GM23338 (cell line): Measurements from ENCODE around the gene CDC14B. TPM values are rescaled to one million over a fixed set of nuclear protein-coding genes. Genes with fewer than 3 reads are reported as not detected.

Source experiments
- ATAC-seq: fragments of 200-7000 bp; cut with Tn5 transposase; 3 replicates; pipeline ENCODE4 v1.9.1; 2020
- DNase-seq: peaks from one replicate; pipeline ENCODE4 v3.0.0-alpha.2; 2015; ENCODE audit warnings: low spot score
- H2AFZ ChIP-seq: fragments of 200-600 bp; sonication (generic); 2 replicates; pipeline ENCODE4 v1.8.0; 2016; ENCODE audit warnings: antibody characterized with exemption, mild to moderate bottlenecking, moderate library complexity
- H3F3A ChIP-seq: fragments of 200-600 bp; sonication (generic); replicated peaks from 2 replicates; pipeline ENCODE4 v1.8.0; 2017; ENCODE audit warnings: antibody characterized with exemption, mixed run types, low read depth
- H3K27ac ChIP-seq: fragments of 200-600 bp; sonication (generic); 2 replicates; pipeline ENCODE4 v1.6.1; 2016; ENCODE audit warnings: low read depth
- H3K27me3 ChIP-seq: fragments of 200-600 bp; sonication (generic); 2 replicates; pipeline ENCODE4 v1.8.0; 2016; ENCODE audit warnings: mild to moderate bottlenecking, mixed run types, moderate library complexity; ENCODE audit not compliant: insufficient read depth
- H3K36me3 ChIP-seq: fragments of 200-600 bp; sonication (generic); 2 replicates; pipeline ENCODE4 v1.8.0; 2016; ENCODE audit warnings: mild to moderate bottlenecking; ENCODE audit not compliant: insufficient read depth
- H3K4me1 ChIP-seq: fragments of 200-600 bp; sonication (generic); 2 replicates; pipeline ENCODE4 v1.8.0; 2016; ENCODE audit warnings: mild to moderate bottlenecking, moderate library complexity; ENCODE audit not compliant: insufficient read depth
- H3K4me2 ChIP-seq: fragments of 200-600 bp; sonication (generic); 2 replicates; pipeline ENCODE4 v1.7.1; 2017; ENCODE audit warnings: mixed run types
- H3K4me3 ChIP-seq: fragments of 200-600 bp; sonication (generic); 2 replicates; pipeline ENCODE4 v1.6.1; 2016; ENCODE audit warnings: mixed run types
- H3K79me2 ChIP-seq: fragments of 200-600 bp; sonication (generic); replicated peaks from 2 replicates; pipeline ENCODE4 v1.8.0; 2017; ENCODE audit warnings: mild to moderate bottlenecking; ENCODE audit not compliant: insufficient read depth
- H3K9me2 ChIP-seq: fragments of 200-600 bp; sonication (generic); 2 replicates; pipeline ENCODE4 v1.8.0; 2017; ENCODE audit not compliant: insufficient read depth
- H4K20me1 ChIP-seq: fragments of 200-600 bp; sonication (generic); replicated peaks from 2 replicates; pipeline ENCODE4 v1.8.0; 2017; ENCODE audit warnings: mild to moderate bottlenecking; ENCODE audit not compliant: insufficient read depth
- H3K27ac Mint-ChIP-seq: 2 replicates; pipeline ENCODE4 v1.8.0; 2020; ENCODE audit warnings: inconsistent platforms, mild to moderate bottlenecking, moderate library complexity, mixed read lengths
- H3K27me3 Mint-ChIP-seq: 3 replicates; pipeline ENCODE4 v1.8.0; 2022; ENCODE audit warnings: low read depth, mild to moderate bottlenecking, moderate library complexity, mixed read lengths, inconsistent platforms; ENCODE audit not compliant: insufficient read depth, poor library complexity
- H3K36me3 Mint-ChIP-seq: 3 replicates; pipeline ENCODE4 v1.8.0; 2021; ENCODE audit warnings: low read depth, mild to moderate bottlenecking, inconsistent platforms, moderate library complexity, mixed read lengths
- H3K4me1 Mint-ChIP-seq: 3 replicates; pipeline ENCODE4 v1.8.0; 2020; ENCODE audit warnings: mild to moderate bottlenecking, inconsistent platforms, mixed read lengths
- H3K4me3 Mint-ChIP-seq: 3 replicates; pipeline ENCODE4 v1.8.0; 2021; ENCODE audit warnings: moderate library complexity, mild to moderate bottlenecking, inconsistent platforms, mixed read lengths
- H3K9me3 Mint-ChIP-seq: 3 replicates; pipeline ENCODE4 v1.8.0; 2020; ENCODE audit warnings: moderate library complexity, mild to moderate bottlenecking, inconsistent platforms, mixed read lengths
- EZH2 ChIP-seq: fragments of 200-600 bp; sonication (generic); IDR thresholded peaks from one replicate; pipeline ENCODE4 v1.8.0; 2017; ENCODE audit warnings: antibody characterized with exemption, mild to moderate bottlenecking, low read depth; ENCODE audit not compliant: unreplicated experiment
- EZH2phosphoT487 ChIP-seq: fragments of 200-600 bp; sonication (generic); IDR thresholded peaks from one replicate; pipeline ENCODE4 v1.8.1; 2018; ENCODE audit warnings: antibody characterized with exemption; ENCODE audit not compliant: unreplicated experiment
- JUNB ChIP-seq: IDR thresholded peaks from one replicate; pipeline ENCODE4 v1.6.1; 2016; ENCODE audit warnings: antibody characterized with exemption; ENCODE audit not compliant: unreplicated experiment
- NANOG ChIP-seq: IDR thresholded peaks from 2 replicates; pipeline ENCODE4 v1.6.1; 2016; ENCODE audit warnings: antibody characterized with exemption, borderline replicate concordance
- STAT1 ChIP-seq: IDR thresholded peaks from one replicate; pipeline ENCODE4 v1.6.1; 2016; ENCODE audit warnings: antibody characterized with exemption; ENCODE audit not compliant: unreplicated experiment
- ZNF114 ChIP-seq: fragments of 250-450 bp; sonication (Bioruptor Pico); IDR thresholded peaks from 2 replicates; pipeline ENCODE4 v1.5.0; 2020; ENCODE audit warnings: mild to moderate bottlenecking, moderate library complexity
- ZNF331 ChIP-seq: fragments of 250-450 bp; sonication (Bioruptor Pico); IDR thresholded peaks from 2 replicates; pipeline ENCODE4 v1.5.0; 2020; ENCODE audit warnings: low read depth, mild to moderate bottlenecking, moderate library complexity
- polyA plus RNA-seq: library from polyadenylated mRNA; unstranded; fragments of >200 nt; fragmentation: Nextera tagmentation; extraction: Ambion mirVana; gene quantifications from 2 replicates; pipeline ENCODE4 v1.2.1, GENCODE V29; 2016
- total RNA-seq: library from RNA; depleted of rRNA; stranded (reverse); fragments of >200 nt; shearing (Covaris generic); gene quantifications from 2 replicates; pipeline ENCODE4 v1.2.3, GENCODE V29; 2014
- TF ChIP-seq, protein P1 (sequence below): IDR thresholded peaks from 2 replicates; pipeline ENCODE4 v1.6.1; 2016; ENCODE audit warnings: antibody characterized with exemption
- TF ChIP-seq, protein P2 (sequence below), 2 experiments: fragments of 200-600 bp in 1 of 2; sonication (generic) in 1 of 2; conservative IDR thresholded peaks; 2 replicates each; pipeline versions ENCODE4 v1.5.1 to v1.6.1; 2016 to 2017; ENCODE audit warnings: antibody characterized with exemption in 2 of 2, low read depth in 2 of 2, mild to moderate bottlenecking in 2 of 2, moderate library complexity in 1 of 2
- TF ChIP-seq, protein P3 (sequence below): fragments of 250-450 bp; sonication (Bioruptor Pico); IDR thresholded peaks from 2 replicates; pipeline ENCODE4 v1.5.0; 2020; ENCODE audit warnings: mild to moderate bottlenecking, moderate library complexity

Gene CDC14B
- total and polyA plus RNA-seq, 2 experiments from 2014 or later, result 12.2 to 52.1 TPM

DNA sequence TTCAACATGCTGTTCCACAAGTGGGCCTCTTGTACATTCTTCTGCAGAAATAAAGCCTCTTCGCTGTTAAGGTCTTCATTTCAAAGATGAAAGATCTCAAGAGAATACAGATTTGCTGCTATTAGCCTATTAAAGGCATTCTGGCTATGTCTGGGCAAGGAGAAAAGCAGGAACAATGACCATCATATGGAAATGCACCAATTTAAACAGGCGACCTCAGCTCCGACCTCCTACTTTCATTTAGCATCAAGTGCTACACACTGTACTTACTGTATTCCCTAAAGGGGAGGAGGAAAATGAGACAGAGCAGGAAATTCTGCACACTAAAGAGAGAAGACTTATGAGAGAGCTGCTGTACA, 104.9 kb downstream of the CDC14B start:
- Mint-ChIP-seq H3K36me3 (peaks cover 37% of the 10 kb centered on the region), H3K9me3 (no peaks in the 10 kb centered on the region), H3K27ac (no peak overlapping the region), H3K27me3 (peaks cover 2% of the 10 kb centered on the region), H3K4me1 (peaks cover 5% of the 10 kb centered on the region), H3K4me3 (no peak overlapping the region)
- no peaks in the 10 kb centered on the region for H4K20me1 ChIP-seq
- no peak overlapping the region for H3K27ac ChIP-seq
- H3K36me3 ChIP-seq, result 0 out of 2 replicates have a peak, but pooled peaks cover 2% of the 10 kb centered on the region
- no peaks in the 10 kb centered on the region for H3K79me2 ChIP-seq
- no peak for ATAC-seq
- H3K4me1 ChIP-seq, result peaks cover 11% of the 10 kb centered on the region; the same call in 1 of the 2 replicates
- no peak overlapping the region for H2AFZ ChIP-seq
- no peak overlapping the region for H3K4me3 ChIP-seq
- no peak overlapping the region for H3K4me2 ChIP-seq
- no peak for TF ChIP-seq EZH2
- TF ChIP-seq, protein P1, sequence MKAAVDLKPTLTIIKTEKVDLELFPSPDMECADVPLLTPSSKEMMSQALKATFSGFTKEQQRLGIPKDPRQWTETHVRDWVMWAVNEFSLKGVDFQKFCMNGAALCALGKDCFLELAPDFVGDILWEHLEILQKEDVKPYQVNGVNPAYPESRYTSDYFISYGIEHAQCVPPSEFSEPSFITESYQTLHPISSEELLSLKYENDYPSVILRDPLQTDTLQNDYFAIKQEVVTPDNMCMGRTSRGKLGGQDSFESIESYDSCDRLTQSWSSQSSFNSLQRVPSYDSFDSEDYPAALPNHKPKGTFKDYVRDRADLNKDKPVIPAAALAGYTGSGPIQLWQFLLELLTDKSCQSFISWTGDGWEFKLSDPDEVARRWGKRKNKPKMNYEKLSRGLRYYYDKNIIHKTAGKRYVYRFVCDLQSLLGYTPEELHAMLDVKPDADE, result no peak
- TF ChIP-seq STAT1, result no peak
- no peak for TF ChIP-seq ZNF114
- TF ChIP-seq NANOG, result no peak
- no peaks in the 10 kb centered on the region for H3K27me3 ChIP-seq
- no peak for DNase-seq
- no peaks in the 10 kb centered on the region for H3K9me2 ChIP-seq
- H3F3A ChIP-seq, result no peaks in the 10 kb centered on the region

DNA sequence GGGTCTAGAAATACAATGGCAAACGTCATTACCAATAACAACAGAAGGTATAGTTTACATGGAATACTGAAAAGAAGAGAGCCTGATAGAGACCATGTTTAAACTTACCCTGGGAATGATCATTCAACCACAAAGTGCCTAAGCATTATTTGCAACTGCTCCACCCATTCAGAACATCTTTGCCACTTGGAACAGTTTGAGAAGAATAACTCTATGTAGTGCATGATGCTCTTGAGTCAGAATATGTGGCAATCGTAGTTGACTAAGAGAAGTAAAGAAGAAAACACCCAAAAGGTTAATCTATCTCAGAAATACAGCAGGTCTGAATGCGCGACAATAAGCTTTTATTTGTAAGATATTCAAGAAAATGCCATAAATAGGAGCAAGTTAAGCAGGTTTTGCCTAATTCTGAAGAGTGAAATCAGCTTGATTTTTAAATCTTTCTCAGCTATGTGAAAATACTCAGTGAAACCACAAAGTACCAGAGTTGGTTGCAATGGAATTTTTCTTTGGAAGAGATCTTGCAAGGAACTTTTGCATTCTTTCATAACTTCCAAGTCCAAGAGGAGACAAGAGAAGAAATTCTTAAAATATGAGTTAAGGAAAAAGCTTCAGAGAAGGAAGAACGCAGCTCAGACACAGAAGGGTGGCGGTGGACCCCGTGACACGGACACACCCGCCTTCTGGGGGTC, 105.4 kb downstream of the CDC14B start:
- no peak for DNase-seq
- ATAC-seq, result no peak
- H3K27me3 ChIP-seq, result no peaks in the 10 kb centered on the region
- no peak overlapping the region for H3K27ac Mint-ChIP-seq
- peaks cover 2% of the 10 kb centered on the region for H3K27me3 Mint-ChIP-seq
- H2AFZ ChIP-seq, result no peak overlapping the region
- H3K36me3 ChIP-seq, result 0 out of 2 replicates have a peak, but pooled peaks cover 2% of the 10 kb centered on the region
- H3K79me2 ChIP-seq, result no peaks in the 10 kb centered on the region
- H3K4me3 ChIP-seq, result no peak overlapping the region
- H4K20me1 ChIP-seq, result no peaks in the 10 kb centered on the region
- no peak overlapping the region for H3K4me2 ChIP-seq
- H3K36me3 Mint-ChIP-seq, result peaks cover 36% of the 10 kb centered on the region
- TF ChIP-seq ZNF114 (no peak), EZH2phosphoT487 (no peak), JUNB (no peak), STAT1 (no peak), EZH2 (no peak), ZNF331 (CRISPR knock-in tag) (no peak)
- TF ChIP-seq, protein P1, result no peak
- TF ChIP-seq, protein P2, sequence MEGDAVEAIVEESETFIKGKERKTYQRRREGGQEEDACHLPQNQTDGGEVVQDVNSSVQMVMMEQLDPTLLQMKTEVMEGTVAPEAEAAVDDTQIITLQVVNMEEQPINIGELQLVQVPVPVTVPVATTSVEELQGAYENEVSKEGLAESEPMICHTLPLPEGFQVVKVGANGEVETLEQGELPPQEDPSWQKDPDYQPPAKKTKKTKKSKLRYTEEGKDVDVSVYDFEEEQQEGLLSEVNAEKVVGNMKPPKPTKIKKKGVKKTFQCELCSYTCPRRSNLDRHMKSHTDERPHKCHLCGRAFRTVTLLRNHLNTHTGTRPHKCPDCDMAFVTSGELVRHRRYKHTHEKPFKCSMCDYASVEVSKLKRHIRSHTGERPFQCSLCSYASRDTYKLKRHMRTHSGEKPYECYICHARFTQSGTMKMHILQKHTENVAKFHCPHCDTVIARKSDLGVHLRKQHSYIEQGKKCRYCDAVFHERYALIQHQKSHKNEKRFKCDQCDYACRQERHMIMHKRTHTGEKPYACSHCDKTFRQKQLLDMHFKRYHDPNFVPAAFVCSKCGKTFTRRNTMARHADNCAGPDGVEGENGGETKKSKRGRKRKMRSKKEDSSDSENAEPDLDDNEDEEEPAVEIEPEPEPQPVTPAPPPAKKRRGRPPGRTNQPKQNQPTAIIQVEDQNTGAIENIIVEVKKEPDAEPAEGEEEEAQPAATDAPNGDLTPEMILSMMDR (conservative IDR thresholded peaks at IDR 0.05; ENCODE audit: low read depth in 2 of 2), result no peak
- TF ChIP-seq, protein P3, sequence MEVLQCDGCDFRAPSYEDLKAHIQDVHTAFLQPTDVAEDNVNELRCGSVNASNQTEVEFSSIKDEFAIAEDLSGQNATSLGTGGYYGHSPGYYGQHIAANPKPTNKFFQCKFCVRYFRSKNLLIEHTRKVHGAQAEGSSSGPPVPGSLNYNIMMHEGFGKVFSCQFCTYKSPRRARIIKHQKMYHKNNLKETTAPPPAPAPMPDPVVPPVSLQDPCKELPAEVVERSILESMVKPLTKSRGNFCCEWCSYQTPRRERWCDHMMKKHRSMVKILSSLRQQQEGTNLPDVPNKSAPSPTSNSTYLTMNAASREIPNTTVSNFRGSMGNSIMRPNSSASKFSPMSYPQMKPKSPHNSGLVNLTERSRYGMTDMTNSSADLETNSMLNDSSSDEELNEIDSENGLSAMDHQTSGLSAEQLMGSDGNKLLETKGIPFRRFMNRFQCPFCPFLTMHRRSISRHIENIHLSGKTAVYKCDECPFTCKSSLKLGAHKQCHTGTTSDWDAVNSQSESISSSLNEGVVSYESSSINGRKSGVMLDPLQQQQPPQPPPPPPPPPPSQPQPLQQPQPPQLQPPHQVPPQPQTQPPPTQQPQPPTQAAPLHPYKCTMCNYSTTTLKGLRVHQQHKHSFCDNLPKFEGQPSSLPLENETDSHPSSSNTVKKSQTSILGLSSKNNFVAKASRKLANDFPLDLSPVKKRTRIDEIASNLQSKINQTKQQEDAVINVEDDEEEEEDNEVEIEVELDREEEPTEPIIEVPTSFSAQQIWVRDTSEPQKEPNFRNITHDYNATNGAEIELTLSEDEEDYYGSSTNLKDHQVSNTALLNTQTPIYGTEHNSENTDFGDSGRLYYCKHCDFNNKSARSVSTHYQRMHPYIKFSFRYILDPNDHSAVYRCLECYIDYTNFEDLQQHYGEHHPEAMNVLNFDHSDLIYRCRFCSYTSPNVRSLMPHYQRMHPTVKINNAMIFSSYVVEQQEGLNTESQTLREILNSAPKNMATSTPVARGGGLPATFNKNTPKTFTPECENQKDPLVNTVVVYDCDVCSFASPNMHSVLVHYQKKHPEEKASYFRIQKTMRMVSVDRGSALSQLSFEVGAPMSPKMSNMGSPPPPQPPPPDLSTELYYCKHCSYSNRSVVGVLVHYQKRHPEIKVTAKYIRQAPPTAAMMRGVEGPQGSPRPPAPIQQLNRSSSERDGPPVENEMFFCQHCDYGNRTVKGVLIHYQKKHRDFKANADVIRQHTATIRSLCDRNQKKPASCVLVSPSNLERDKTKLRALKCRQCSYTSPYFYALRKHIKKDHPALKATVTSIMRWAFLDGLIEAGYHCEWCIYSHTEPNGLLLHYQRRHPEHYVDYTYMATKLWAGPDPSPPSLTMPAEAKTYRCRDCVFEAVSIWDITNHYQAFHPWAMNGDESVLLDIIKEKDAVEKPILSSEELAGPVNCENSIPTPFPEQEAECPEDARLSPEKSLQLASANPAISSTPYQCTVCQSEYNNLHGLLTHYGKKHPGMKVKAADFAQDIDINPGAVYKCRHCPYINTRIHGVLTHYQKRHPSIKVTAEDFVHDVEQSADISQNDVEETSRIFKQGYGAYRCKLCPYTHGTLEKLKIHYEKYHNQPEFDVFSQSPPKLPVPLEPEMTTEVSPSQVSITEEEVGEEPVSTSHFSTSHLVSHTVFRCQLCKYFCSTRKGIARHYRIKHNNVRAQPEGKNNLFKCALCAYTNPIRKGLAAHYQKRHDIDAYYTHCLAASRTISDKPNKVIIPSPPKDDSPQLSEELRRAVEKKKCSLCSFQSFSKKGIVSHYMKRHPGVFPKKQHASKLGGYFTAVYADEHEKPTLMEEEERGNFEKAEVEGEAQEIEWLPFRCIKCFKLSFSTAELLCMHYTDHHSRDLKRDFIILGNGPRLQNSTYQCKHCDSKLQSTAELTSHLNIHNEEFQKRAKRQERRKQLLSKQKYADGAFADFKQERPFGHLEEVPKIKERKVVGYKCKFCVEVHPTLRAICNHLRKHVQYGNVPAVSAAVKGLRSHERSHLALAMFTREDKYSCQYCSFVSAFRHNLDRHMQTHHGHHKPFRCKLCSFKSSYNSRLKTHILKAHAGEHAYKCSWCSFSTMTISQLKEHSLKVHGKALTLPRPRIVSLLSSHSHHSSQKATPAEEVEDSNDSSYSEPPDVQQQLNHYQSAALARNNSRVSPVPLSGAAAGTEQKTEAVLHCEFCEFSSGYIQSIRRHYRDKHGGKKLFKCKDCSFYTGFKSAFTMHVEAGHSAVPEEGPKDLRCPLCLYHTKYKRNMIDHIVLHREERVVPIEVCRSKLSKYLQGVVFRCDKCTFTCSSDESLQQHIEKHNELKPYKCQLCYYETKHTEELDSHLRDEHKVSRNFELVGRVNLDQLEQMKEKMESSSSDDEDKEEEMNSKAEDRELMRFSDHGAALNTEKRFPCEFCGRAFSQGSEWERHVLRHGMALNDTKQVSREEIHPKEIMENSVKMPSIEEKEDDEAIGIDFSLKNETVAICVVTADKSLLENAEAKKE (CRISPR knock-in tag), result no peak
- H3K9me2 ChIP-seq, result no peaks in the 10 kb centered on the region
- H3K4me1 Mint-ChIP-seq, result peaks cover 10% of the 10 kb centered on the region
- peaks cover 16% of the 10 kb centered on the region; the same call in 1 of the 2 replicates for H3K4me1 ChIP-seq
- no peaks in the 10 kb centered on the region for H3F3A ChIP-seq
- H3K9me3 Mint-ChIP-seq, result no peaks in the 10 kb centered on the region
- no peak overlapping the region for H3K4me3 Mint-ChIP-seq
- H3K27ac ChIP-seq, result no peak overlapping the region
